Cardiac septum (tissue), 1 donor: ENCODE measurements around the gene PLEKHA7. TPM values are rescaled to one million over a fixed set of nuclear protein-coding genes. Genes with fewer than 3 reads are reported as not detected.
"Not testable (repeated sequence)": the region's sequence is repeated elsewhere in the genome, so short reads cannot be mapped to it uniquely, and the experiment has no call there.

Source experiments
- DNase-seq: peaks from one replicate; pipeline ENCODE4 v3.0.0-alpha.2; 2020; ENCODE audit warnings: low spot score
- intact Hi-C: fragments of 100-400 bp; cut with DNase I; formaldehyde crosslinking; loops from one replicate; pipeline ENCODE4 v1.14.0; 2022
- total RNA-seq: library from RNA; stranded (reverse); fragmentation: NEBNext Ultra II Directional; extraction: Animal tissue kit (Norgen Biotek cat#: 25700); gene quantifications from one replicate; pipeline ENCODE4 v1.2.1, GENCODE V29; 2021
- donor health status: DM: no; HTN: no; CAD: no.

The PLEKHA7 gene
- total RNA-seq, 1 donor from 2014 or later: 77.1 TPM

GRCh38 chr11:16897470-16898061 lies 116.6 kb downstream of the PLEKHA7 start:
- no peak for DNase-seq
- intact Hi-C loops: no loop called here

GRCh38 chr11:16896729-16897469 lies 117.3 kb downstream of the PLEKHA7 start:
- DNase-seq: no peak
- intact Hi-C loops: no loop called here

- DNase-seq: no peak
- intact Hi-C loops: no loop called here
Measured at GRCh38 chr11:16895306-16895705, 118.9 kb downstream of the PLEKHA7 start.

GRCh38 chr11:16893456-16894066 lies 120.7 kb downstream of the PLEKHA7 start:
- DNase-seq: no peak
- intact Hi-C loops: no loop called here

GRCh38 chr11:16891964-16892363 lies 122.2 kb downstream of the PLEKHA7 start:
- no peak for DNase-seq
- intact Hi-C loops: no loop called here

GRCh38 chr11:16891165-16891564 lies 123.0 kb downstream of the PLEKHA7 start:
- DNase-seq: no peak
- intact Hi-C loops: no loop called here

GRCh38 chr11:16890442-16890841 lies 123.8 kb downstream of the PLEKHA7 start:
- DNase-seq: no peak
- intact Hi-C loops: no loop called here

GRCh38 chr11:16889905-16890304 lies 124.3 kb downstream of the PLEKHA7 start:
- intact Hi-C loops: loop anchor here (10.0 kb wide), 1 partner anchor 45 kb away; no protein-coding TSS in a partner anchor
- no peak for DNase-seq

- not testable (repeated sequence) for DNase-seq
- intact Hi-C loops: loop anchor here (10.0 kb wide), 1 partner anchor 46 kb away; no protein-coding TSS in a partner anchor
Measured at GRCh38 chr11:16889010-16889409, 125.2 kb downstream of the PLEKHA7 start.

GRCh38 chr11:16887887-16888286 lies 126.3 kb downstream of the PLEKHA7 start:
- DNase-seq: not testable (repeated sequence)
- intact Hi-C loops: loop anchor here (10.0 kb wide), 1 partner anchor 47 kb away; no protein-coding TSS in a partner anchor

- intact Hi-C loops: loop anchor here (2.0 to 10.0 kb wide), 2 partner anchors 52 to 98 kb away; no protein-coding TSS in a partner anchor
- DNase-seq: no peak
Measured at GRCh38 chr11:16883174-16883573, 131.0 kb downstream of the PLEKHA7 start.

- intact Hi-C loops: loop anchor here (1.0 to 10.0 kb wide), 4 partner anchors 25 to 97 kb away; no protein-coding TSS in a partner anchor
- no peak for DNase-seq
Measured at GRCh38 chr11:16881766-16882165, 132.4 kb downstream of the PLEKHA7 start.

GRCh38 chr11:16881074-16881709 lies 133.0 kb downstream of the PLEKHA7 start:
- intact Hi-C loops: loop anchor here (1.0 to 10.0 kb wide), 3 partner anchors 25 to 60 kb away; no protein-coding TSS in a partner anchor
- DNase-seq: no peak

- no peak for DNase-seq
- intact Hi-C loops: loop anchor here (2.0 to 10.0 kb wide), 2 partner anchors 55 to 59 kb away; no protein-coding TSS in a partner anchor
Measured at GRCh38 chr11:16880184-16880801, 133.9 kb downstream of the PLEKHA7 start.

- intact Hi-C loops: loop anchor here (2.0 to 10.0 kb wide), 2 partner anchors 55 to 59 kb away; no protein-coding TSS in a partner anchor
- no peak for DNase-seq
Measured at GRCh38 chr11:16879690-16880089, 134.5 kb downstream of the PLEKHA7 start.

- intact Hi-C loops: no loop called here
- DNase-seq: no peak
Measured at GRCh38 chr11:16876837-16877236, 137.4 kb downstream of the PLEKHA7 start.

GRCh38 chr11:16876053-16876752 lies 138.0 kb downstream of the PLEKHA7 start:
- DNase-seq: no peak
- intact Hi-C loops: no loop called here

GRCh38 chr11:16874275-16874975 lies 139.8 kb downstream of the PLEKHA7 start:
- intact Hi-C loops: no loop called here
- no peak for DNase-seq
